GM10266 (cell line): ENCODE results near the gene PLPP4.
"Not testable (repeated sequence)": the region's sequence is repeated elsewhere in the genome, so short reads cannot be mapped to it uniquely, and the experiment has no call there.

Source experiments
- DNase-seq: peaks from one replicate; pipeline ENCODE4 v3.0.0; 2012; ENCODE audit errors: extremely low spot score
- CTCF ChIP-seq: IDR thresholded peaks from 2 replicates; pipeline ENCODE4 v1.5.1; 2012; ENCODE audit warnings: mild to moderate bottlenecking, low read depth; ENCODE audit not compliant: control insufficient read depth, insufficient read depth; ENCODE audit errors: missing control alignments

The PLPP4 gene

GRCh38 chr10:120495226-120496009, 38.4 kb downstream of the PLPP4 start:
- TF ChIP-seq CTCF, result no peak
- DNase-seq, result no peak

- no peak for DNase-seq
- TF ChIP-seq CTCF, result no peak
These were observed 42.9 kb downstream of the PLPP4 start for GRCh38 chr10:120499883-120500282.

- TF ChIP-seq CTCF, result no peak
- no peak for DNase-seq
These were observed 46.7 kb downstream of the PLPP4 start for GRCh38 chr10:120503689-120504088.

- DNase-seq, result not testable (repeated sequence)
These were observed 47.2 kb downstream of the PLPP4 start for GRCh38 chr10:120504227-120504626.

GRCh38 chr10:120505056-120505455, 48.0 kb downstream of the PLPP4 start:
- no peak for DNase-seq
- TF ChIP-seq CTCF, result no peak

GRCh38 chr10:120505866-120506265, 48.8 kb downstream of the PLPP4 start:
- no peak for TF ChIP-seq CTCF
- no peak for DNase-seq

DNA sequence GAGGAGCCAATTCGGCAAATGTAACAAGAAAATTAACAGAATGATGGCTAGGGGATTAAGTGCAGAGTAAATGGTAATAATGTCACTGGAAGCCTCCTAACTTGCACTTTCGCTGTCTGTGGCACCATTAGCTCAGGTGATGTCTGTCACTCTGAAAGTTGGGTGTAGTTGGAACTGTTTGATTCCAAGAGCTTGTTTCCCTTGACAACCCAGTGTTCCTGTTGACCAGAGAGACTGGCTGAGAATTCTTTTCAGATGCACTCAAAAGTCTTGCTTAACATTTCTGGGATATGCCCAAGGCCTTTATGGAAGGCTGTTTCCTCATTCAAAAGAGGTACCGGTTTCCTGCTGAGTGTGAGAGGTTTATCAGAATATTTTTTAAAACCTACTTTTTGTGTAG, 49.6 kb downstream of the PLPP4 start:
- DNase-seq, result no peak
- no peak for TF ChIP-seq CTCF

DNA sequence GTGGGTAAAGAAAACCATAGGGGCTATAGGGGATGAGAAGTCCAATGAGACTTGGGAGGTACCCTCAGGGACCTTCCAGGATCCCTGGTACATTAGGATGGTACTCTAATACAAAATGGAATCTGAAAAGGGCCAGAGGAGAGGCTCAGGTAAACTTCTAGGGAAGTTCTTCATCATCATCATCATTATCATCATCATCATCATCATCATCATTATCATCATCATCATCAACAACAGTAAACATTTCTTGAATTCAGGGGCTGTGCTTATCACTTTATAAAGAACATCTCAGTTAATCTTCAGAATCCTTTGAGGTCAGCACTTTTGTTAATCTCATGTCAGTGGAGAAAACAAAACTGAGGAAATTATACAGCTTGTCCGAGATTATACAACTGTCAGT, 50.1 kb downstream of the PLPP4 start:
- no peak for DNase-seq
- TF ChIP-seq CTCF, result no peak
